ENCODE data around the gene DPP7. TPM values are rescaled to one million over a fixed set of nuclear protein-coding genes. Genes with fewer than 3 reads are reported as not detected.

Gene DPP7
- total and polyA plus RNA-seq, 2 of the 8 experiments (the other 6 are each of a cell fraction or from before 2014, with no cell fraction given), result 21.2 to 26.8 TPM

GRCh38 chr9:137141976-137142936 lies 27.7 kb upstream of the DPP7 start (continued):
- no peak for TF ChIP-seq RXRA (IDR thresholded peaks at IDR 0.05; ENCODE audit: insufficient read depth, low read depth, low read length)
- TF ChIP-seq CTBP2 (IDR thresholded peaks at IDR 0.05; ENCODE audit: borderline replicate concordance, insufficient read depth, insufficient read length, low read length), result no peak
- TF ChIP-seq CREB1 (IDR thresholded peaks at IDR 0.05), result no peak
- TF ChIP-seq SAP30 (IDR thresholded peaks at IDR 0.05; ENCODE audit: insufficient read depth, insufficient replicate concordance, low read length), result no peak
